Left ventricle myocardium inferior (tissue), 1 donor: ENCODE measurements around the gene FXYD5. TPM values are rescaled to one million over a fixed set of nuclear protein-coding genes. Genes with fewer than 3 reads are reported as not detected.

Source experiments
- DNase-seq: peaks from one replicate; pipeline ENCODE4 v3.0.0-alpha.2; 2020
- H3K27ac ChIP-seq: fragments of 200-600 bp; replicated peaks from 2 replicates; pipeline ENCODE4 v1.8.0; 2021
- H3K27me3 ChIP-seq: fragments of 200-600 bp; 2 replicates; pipeline ENCODE4 v1.8.0; 2021; ENCODE audit warnings: low read depth
- H3K36me3 ChIP-seq: fragments of 200-600 bp; 2 replicates; pipeline ENCODE4 v1.8.0; 2021
- H3K4me1 ChIP-seq: fragments of 200-600 bp; 2 replicates; pipeline ENCODE4 v1.8.0; 2021
- H3K4me3 ChIP-seq: fragments of 200-600 bp; 2 replicates; pipeline ENCODE4 v1.8.0; 2021; ENCODE audit warnings: mild to moderate bottlenecking, moderate library complexity
- H3K9me3 ChIP-seq: fragments of 200-600 bp; replicated peaks from 2 replicates; pipeline ENCODE4 v1.8.0; 2021
- intact Hi-C: fragments of 100-400 bp; cut with micrococcal nuclease; formaldehyde crosslinking; loops from one replicate; pipeline ENCODE4 v1.11.0; 2022
- total RNA-seq: library from RNA; stranded (reverse); fragmentation: NEBNext Ultra II Directional; extraction: Animal tissue kit (Norgen Biotek cat#: 25700); gene quantifications from one replicate; pipeline ENCODE4 v1.2.1, GENCODE V29; 2021
- TF ChIP-seq, protein P1 (sequence below): fragments of 200-600 bp; IDR thresholded peaks from 2 replicates; pipeline ENCODE4 v1.8.0; 2021; ENCODE audit warnings: antibody characterized with exemption, mild to moderate bottlenecking, borderline replicate concordance
- donor health status: DM: no; HTN: yes; CAD: no; lungs with severe emphysema.

Gene FXYD5
- total RNA-seq, 1 donor from 2014 or later, result 23.4 TPM

DNA sequence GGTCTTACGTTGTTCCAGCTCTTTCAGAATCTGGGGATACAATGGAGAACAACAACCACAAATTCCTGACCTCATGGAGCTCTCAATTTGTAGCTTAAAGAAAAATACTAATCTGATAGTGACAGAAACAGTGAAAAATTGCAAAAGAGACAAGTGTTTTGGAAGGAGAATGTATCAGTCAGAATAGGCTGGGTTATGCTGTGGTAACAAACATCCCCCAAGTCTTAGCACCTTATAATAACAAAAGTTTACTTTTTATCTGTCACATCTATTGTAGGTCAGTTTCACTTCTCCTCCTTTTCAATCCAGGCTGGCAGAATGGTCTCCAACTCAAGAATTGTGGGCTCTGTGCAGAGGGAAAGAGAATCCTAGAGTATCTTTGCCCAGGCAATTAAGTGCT, 64.5 kb downstream of the FXYD5 start:
- Histone ChIP-seq H3K9me3 (peaks cover 17% of the 10 kb centered on the region), H3K4me3 (no peak overlapping the region), H3K36me3 (no peaks in the 10 kb centered on the region), H3K27ac (no peak overlapping the region), H3K4me1 (peaks cover 24% of the 10 kb centered on the region), H3K27me3 (no peaks in the 10 kb centered on the region)
- DNase-seq, result no peak
- TF ChIP-seq, protein P1, sequence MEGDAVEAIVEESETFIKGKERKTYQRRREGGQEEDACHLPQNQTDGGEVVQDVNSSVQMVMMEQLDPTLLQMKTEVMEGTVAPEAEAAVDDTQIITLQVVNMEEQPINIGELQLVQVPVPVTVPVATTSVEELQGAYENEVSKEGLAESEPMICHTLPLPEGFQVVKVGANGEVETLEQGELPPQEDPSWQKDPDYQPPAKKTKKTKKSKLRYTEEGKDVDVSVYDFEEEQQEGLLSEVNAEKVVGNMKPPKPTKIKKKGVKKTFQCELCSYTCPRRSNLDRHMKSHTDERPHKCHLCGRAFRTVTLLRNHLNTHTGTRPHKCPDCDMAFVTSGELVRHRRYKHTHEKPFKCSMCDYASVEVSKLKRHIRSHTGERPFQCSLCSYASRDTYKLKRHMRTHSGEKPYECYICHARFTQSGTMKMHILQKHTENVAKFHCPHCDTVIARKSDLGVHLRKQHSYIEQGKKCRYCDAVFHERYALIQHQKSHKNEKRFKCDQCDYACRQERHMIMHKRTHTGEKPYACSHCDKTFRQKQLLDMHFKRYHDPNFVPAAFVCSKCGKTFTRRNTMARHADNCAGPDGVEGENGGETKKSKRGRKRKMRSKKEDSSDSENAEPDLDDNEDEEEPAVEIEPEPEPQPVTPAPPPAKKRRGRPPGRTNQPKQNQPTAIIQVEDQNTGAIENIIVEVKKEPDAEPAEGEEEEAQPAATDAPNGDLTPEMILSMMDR, result no peak
- intact Hi-C loops, result no loop called here

Other genes starting within 250 kb of the FXYD5 start
- 2.5 TPM for gene ZNF30, start 227.8 kb upstream of the FXYD5 start, total RNA-seq
- gene ZNF792, start 190.5 kb upstream of the FXYD5 start, total RNA-seq, result 3.2 TPM
- gene GRAMD1A, start 154.4 kb upstream of the FXYD5 start, total RNA-seq, result 26.2 TPM
- 52.8 TPM for gene SCN1B, start 124.3 kb upstream of the FXYD5 start, total RNA-seq
- 3.4 TPM for gene HPN, start 113.0 kb upstream of the FXYD5 start, total RNA-seq
- 1.1 TPM for gene FXYD3, start 38.9 kb upstream of the FXYD5 start, total RNA-seq
- 8.4 TPM for gene LGI4, start 19.7 kb upstream of the FXYD5 start, total RNA-seq
- 509 TPM for gene FXYD1, start 15.9 kb upstream of the FXYD5 start, total RNA-seq
- not detected for gene FXYD7, start 11.5 kb upstream of the FXYD5 start, total RNA-seq
- gene FAM187B, start 74.0 kb downstream of the FXYD5 start, total RNA-seq, result not detected
- gene LSR, start 94.3 kb downstream of the FXYD5 start, total RNA-seq, result 4.5 TPM
- 147 TPM for gene USF2, start 114.2 kb downstream of the FXYD5 start, total RNA-seq
- not detected for gene HAMP, start 127.8 kb downstream of the FXYD5 start, total RNA-seq
- gene MAG, start 137.4 kb downstream of the FXYD5 start, total RNA-seq, result not detected
- gene CD22, start 174.5 kb downstream of the FXYD5 start, total RNA-seq, result not detected
- gene FFAR1, start 193.2 kb downstream of the FXYD5 start, total RNA-seq, result not detected
- not detected for gene FFAR3, start 203.7 kb downstream of the FXYD5 start, total RNA-seq
- gene GPR42, start 216.3 kb downstream of the FXYD5 start, total RNA-seq, result not detected